ENCODE data around the gene PAPLN.
A peak's percentile ranks its signal among the peaks of the same experiment; 100 is the strongest.

PAPLN gene

GRCh38 chr14:73246387-73247150 lies 9.3 kb downstream of the PAPLN start:
- no peak for DNase-seq (ENCODE audit: low spot score)

DNA sequence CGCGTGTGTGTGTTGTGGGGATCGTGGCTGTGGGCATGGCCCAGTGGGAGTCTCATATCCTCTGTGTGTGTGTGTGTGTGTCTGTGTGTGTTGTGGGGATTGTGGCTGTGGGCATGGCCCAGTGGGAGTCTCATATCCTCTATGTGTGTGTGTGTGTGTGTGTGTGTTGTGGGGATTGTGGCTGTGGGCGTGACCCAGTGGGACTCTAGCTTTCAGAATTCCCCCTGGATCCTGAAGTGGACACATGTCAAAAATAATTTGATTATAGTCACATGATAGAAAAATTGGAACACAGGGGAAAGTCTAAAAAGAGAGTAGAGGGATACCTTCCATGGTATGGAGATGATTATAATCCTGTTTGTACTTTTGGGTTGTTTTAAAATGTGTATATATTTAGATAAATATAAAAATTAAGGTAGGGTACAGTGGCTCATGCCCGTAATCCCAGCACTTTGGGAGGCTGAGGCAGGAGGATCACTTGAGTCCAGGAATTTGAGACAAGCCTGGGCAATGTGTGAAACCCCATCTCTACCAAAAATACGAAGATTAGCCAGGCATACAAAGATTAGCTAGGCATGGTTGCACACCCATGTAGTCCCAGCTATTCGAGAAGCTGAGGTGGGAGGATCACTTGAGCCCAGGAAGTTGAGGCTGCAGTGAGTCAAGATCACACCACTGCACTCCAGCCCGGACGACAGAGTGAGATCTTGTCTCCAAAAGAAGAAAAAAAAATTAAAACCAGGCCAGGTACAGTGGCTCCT lies 11.0 kb downstream of the PAPLN start:
- DNase-seq (ENCODE audit: low spot score) = no peak

DNA sequence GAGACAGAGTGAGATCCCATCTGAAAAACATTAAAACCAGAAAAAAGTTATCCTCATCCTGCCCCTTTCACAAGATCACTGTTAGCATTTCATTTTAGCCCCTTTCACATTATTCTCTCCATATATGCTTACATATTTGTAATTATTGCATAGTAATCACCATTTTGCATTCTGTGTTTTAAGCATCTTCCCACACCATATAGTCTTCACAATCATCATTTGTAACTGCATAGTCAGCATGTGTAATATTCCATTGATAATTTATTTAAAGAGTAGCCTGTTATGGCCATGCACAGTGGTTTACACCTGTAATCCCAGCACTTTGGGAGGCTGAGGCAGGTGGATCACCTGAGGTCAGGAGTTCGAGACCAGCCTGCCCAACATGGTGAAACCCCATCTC lies 11.8 kb downstream of the PAPLN start:
- no peak for DNase-seq (ENCODE audit: low spot score)

GRCh38 chr14:73249564-73250316 lies 12.4 kb downstream of the PAPLN start:
- DNase-seq (ENCODE audit: low spot score) = no peak

DNA sequence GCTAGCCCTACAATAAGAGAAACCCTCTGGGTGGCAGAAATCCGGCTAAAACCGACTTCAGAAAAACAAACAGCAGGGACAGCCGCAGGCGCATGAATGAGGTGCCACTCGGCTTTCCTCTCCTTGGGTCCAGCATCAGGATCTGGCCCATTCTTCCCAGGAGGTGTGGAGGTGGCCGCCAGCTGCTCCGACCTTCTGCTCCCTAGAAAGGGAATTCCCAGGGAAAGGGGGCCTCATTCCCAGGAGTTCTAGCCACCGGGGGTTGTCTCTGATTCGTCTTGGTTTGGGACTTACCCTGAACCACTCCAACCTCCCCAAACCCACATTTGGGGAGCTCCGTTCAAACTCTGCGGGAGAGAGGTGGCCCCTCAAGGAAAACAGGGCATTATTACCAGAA lies 13.0 kb downstream of the PAPLN start:
- DNase-seq (ENCODE audit: low spot score) = no peak

GRCh38 chr14:73250781-73251500 lies 13.6 kb downstream of the PAPLN start:
- DNase-seq (ENCODE audit: low spot score) = no peak

GRCh38 chr14:73251516-73252215 lies 14.4 kb downstream of the PAPLN start:
- no peak for DNase-seq (ENCODE audit: low spot score)

DNA sequence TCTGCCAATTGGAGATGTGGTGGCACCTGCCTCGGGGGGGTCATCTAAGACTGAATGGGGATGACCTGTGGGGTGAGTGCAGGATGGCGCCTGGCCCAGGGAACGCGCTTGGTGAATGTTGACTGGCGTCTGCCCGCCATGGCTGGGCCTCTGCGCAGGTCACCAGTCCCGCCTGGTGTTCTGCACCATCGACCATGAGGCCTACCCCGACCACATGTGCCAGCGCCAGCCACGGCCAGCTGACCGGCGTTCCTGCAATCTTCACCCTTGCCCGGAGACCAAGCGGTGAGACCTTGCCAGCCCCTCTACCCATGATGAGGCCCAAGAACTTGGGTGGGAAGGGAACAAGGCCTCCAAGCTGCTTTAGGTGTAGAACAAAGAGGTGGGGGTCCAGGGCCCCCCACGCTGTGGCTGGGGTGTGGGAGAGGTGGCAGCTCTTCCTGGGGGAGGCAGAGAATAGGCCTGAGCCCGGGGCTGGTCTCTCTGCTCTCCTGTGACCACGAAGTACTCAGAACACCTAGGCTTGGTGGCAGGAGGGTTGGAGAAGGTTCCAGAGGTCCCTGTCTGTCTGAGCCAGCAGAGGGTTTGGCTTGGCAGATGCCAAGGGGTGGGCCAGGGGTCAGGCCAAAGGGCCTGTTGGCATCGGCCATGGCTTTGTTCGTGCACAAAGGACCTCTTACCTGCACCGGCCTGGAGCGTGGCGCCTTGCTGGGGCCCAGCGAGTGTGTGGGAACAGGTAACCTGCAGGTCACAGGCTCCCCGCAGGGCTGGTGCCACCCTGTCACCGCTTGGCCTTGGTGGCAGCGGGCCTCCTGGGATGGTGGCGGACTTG lies 15.4 kb downstream of the PAPLN start:
- DNase-seq (ENCODE audit: low spot score) = no peak

- no peak for DNase-seq (ENCODE audit: low spot score)
These were observed 16.0 kb downstream of the PAPLN start for GRCh38 chr14:73253323-73253610.

- DNase-seq (ENCODE audit: low spot score) = no peak
These were observed 16.4 kb downstream of the PAPLN start for GRCh38 chr14:73253721-73254120.

GRCh38 chr14:73254247-73255004 lies 17.1 kb downstream of the PAPLN start:
- no peak for DNase-seq (ENCODE audit: low spot score)

DNA sequence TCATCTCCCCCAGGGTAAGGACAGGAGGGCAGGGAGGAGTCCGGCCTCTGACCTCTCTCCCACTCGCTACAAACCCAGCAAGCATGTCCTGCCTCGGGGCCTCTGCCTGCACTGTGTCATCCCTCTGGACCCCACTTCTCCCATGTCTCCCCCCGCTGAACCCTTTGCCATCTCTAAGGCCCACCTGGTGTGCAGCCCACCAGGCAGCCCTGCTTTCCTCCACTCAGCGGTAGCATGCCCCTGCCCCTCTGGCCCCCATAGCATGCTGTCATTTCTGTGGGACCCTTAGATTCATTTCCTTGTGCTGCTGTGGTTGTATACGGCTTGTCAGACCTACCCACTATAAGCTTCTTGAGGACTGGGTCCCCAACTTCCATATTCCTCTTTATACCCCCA lies 17.7 kb downstream of the PAPLN start:
- no peak for DNase-seq (ENCODE audit: low spot score)

GRCh38 chr14:73255693-73256225 lies 18.5 kb downstream of the PAPLN start:
- no peak for DNase-seq (ENCODE audit: low spot score)

DNA sequence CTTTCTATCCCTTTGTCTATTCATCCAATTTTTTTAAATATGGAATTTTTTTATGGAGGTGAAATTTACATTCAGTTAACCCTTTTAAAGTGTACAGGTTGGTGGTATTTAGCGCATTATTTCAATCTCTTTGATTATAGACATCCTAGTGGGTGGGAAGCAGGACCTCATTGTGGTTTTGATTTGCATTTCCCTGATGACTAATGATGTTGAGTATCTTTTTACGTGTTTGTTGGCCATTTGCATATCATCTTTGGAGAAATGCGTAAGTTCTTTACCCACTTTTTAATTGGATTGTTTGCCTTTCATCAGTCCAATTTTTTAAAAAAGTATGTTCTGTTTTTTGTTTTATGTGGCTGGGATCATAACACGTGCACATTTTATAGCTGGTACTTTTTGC lies 20.8 kb downstream of the PAPLN start:
- peak; percentile 26 for DNase-seq (ENCODE audit: low spot score)

DNA sequence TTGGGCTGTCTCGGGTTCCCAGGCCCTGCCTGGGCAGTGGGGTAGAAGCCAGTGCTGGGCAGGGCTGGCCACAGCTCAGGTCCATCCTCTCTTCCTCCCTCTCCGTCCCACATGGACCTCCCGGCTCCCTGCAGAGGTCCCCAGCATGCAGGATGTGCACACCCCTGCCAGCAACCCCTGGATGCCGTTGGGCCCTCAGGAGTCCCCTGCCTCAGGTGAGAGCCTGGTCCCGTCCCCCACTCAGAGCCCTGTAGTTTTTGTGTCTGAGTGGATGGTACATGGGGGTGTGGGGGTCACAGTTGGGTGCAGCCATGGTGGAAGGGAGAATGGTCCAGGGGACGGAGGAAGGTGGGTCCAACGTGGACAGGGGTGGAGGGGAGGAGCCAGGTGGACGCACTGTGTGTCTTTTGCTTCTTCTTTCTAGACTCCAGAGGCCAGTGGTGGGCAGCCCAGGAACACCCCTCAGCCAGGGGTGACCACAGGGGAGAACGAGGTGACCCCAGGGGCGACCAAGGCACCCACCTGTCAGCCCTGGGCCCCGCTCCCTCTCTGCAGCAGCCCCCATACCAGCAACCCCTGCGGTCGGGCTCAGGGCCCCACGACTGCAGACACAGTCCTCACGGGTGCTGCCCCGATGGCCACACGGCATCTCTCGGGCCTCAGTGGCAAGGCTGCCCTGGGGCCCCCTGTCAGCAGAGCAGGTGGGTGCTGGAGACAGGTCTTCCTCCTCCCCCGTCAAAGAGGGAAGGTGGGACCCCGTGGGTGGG lies 21.7 kb downstream of the PAPLN start:
- DNase-seq (ENCODE audit: low spot score) = no peak

DNA sequence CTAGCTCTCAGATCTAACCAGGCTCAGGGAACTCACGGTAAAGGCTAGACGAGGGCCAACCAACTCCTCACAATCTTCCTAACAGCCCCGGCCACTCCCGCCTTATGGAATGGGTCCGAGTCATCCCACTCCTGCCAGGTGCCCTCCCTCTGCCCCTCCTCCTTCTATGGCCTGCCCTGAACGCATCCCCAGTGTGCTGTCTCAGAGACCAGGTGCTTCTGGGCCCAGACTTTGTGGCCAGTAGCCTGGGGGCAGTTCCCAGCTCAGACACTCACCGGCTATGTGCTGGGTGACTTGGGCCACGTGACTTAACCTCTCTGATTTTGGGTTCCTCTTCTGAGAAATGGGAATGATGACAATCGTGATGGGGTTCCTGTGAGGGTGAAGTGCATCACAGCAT lies 22.5 kb downstream of the PAPLN start:
- no peak for DNase-seq (ENCODE audit: low spot score)

GRCh38 chr14:73260574-73260973 lies 23.3 kb downstream of the PAPLN start:
- DNase-seq (ENCODE audit: low spot score) = no peak

- no peak for DNase-seq (ENCODE audit: low spot score)
These were observed 23.8 kb downstream of the PAPLN start for GRCh38 chr14:73261075-73261474.

Measured in SW480 (cell line).